22Rv1 (cell line): ENCODE results near the gene TERT.
"Not testable (repeated sequence)": the region's sequence is repeated elsewhere in the genome, so short reads cannot be mapped to it uniquely, and the experiment has no call there.

ENCODE experiments used
- H3K27ac ChIP-seq: fragments of 450-650 bp; 2 replicates; pipeline ENCODE4 v1.5.1; 2017
- ZFX ChIP-seq: fragments of 450-650 bp; IDR thresholded peaks from 2 replicates; pipeline ENCODE4 v1.6.1; 2017; ENCODE audit warnings: antibody characterized with exemption, borderline replicate concordance
- TF ChIP-seq, protein P1 (sequence below): fragments of 450-650 bp; IDR thresholded peaks from 2 replicates; pipeline ENCODE4 v1.5.1; 2017; ENCODE audit warnings: mild to moderate bottlenecking

The TERT gene

DNA sequence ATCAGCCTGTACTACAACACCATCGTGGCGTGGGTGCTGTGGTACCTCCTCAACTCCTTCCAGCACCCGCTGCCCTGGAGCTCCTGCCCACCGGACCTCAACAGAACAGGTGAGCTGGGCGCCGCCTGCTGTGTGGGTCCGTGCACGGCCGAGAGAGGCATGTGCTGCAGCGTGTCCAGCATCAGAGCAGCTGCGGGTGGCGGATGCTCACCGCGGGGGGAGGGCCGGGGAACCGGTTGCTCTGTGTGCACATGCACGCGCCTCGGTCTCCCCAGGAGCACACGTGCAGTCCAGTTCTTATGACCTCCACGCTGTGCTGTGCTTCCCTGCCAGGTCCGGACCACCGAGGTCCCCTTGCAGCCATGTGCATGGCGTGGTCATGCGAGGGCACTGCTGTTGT lies 62.1 kb downstream of the TERT start:
- TF ChIP-seq ZFX: no peak
- TF ChIP-seq, protein P1, sequence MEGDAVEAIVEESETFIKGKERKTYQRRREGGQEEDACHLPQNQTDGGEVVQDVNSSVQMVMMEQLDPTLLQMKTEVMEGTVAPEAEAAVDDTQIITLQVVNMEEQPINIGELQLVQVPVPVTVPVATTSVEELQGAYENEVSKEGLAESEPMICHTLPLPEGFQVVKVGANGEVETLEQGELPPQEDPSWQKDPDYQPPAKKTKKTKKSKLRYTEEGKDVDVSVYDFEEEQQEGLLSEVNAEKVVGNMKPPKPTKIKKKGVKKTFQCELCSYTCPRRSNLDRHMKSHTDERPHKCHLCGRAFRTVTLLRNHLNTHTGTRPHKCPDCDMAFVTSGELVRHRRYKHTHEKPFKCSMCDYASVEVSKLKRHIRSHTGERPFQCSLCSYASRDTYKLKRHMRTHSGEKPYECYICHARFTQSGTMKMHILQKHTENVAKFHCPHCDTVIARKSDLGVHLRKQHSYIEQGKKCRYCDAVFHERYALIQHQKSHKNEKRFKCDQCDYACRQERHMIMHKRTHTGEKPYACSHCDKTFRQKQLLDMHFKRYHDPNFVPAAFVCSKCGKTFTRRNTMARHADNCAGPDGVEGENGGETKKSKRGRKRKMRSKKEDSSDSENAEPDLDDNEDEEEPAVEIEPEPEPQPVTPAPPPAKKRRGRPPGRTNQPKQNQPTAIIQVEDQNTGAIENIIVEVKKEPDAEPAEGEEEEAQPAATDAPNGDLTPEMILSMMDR: peak; percentile 23
- no peak overlapping the region for H3K27ac ChIP-seq

DNA sequence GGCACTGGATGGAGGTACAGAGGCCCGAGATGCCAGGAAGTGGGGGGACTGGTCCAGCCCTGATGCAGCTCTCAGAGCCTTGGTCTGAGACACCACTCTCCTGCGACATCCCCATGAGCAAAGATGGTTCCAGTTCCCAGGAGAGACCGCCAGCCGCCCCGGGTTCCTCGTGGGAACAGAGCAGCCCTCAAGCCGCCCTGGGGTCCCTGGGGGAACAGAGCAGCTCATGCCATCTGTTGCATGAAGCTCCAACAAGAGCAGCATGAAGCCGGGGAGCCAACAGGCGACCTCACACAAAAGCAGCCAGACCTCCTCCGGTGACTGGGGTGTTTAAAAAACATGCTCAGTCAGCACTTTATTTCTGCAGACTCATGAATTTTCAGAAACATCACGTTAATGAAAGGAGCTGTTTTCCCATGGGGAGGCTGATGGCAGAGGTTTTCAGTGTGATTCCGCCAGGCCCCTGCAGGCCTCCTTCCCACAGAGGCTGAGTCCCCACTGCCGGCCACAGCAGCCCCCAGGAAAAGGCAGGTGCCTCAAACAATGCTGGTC lies 63.4 kb downstream of the TERT start:
- no peak overlapping the region for H3K27ac ChIP-seq
- TF ChIP-seq, protein P1: no peak
- no peak for TF ChIP-seq ZFX

DNA sequence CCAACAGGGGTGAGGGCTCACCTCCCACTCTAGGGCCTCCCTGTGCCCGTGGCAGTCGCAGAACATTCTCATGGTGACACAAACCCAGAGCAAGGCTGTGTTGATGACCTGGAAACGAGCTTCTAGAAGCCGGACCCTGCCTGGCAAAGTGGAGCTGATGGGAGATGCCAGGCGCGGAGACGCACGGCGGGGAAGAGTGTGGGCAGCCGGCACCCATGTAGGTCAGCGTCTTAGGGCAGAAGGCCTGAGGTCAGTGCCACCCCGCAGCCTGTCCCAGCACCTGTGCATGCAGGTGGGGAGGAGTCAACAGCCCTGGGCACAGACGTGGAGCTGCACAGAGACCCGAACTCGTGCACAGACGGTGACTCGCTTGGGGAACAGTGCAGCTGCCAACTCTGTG lies 64.3 kb downstream of the TERT start:
- no peak overlapping the region for H3K27ac ChIP-seq
- TF ChIP-seq ZFX: no peak
- TF ChIP-seq, protein P1: no peak

DNA sequence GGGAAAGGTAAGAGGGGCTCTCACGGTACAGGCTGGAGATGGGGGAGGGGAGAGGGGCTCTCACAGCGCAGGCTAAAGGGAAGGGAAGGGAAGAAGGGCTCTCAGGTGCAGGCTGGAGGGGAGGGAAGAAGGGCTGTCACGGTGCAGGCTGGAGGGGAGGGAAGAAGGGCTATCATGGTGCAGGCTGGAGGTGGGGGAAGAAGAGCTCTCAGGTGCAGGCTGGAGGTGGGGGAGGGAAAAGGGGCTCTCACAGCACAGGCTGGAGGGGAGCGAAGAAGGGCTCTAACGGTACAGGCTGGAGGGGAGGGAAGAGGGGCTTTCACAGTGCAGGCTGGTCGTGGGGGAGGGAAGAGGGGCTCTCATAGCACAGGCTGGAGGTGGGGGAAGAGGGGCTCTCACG lies 65.0 kb downstream of the TERT start:
- no peak overlapping the region for H3K27ac ChIP-seq
- TF ChIP-seq, protein P1: no peak
- no peak for TF ChIP-seq ZFX

DNA sequence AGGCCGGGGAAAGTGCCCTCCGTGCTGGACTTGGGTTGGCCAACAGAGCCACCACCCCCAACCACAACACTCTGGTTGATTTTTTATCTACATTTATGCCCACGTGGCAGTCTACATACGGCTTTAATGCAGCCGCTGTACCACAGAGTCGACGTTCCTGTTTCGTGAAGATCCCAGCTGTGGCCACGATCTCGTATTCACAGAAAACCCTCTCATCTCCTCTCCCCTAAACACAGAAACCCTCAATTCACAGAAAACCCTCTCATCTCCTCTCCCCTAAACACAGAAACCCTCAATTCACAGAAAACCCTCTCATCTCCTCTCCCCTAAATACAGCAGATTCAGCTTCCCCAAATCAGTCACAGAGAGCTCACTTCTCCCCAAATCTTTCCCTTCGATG lies 65.8 kb downstream of the TERT start:
- H3K27ac ChIP-seq: not testable (repeated sequence)

DNA sequence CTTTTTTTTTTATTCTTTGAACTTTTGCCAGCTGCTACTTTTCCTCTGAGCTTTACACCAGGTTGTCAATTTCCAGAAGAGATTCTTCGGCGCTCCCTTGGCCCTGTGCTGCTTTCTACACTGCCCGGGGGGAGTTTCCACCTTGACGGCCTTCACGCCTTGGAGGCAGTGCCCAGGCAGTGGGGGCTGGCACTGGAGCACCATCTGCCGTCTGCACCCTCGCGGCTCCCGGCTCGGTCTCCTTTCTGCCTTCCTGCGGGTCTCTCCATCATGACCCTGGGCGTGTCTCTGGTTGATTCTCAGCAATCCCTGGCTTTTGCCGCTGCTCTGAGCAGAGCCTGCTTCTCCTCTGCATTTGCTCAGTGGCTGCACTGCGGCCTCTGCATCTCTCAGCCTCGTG lies 66.7 kb downstream of the TERT start:
- TF ChIP-seq, protein P1: no peak
- no peak for TF ChIP-seq ZFX
- H3K27ac ChIP-seq: no peak overlapping the region

DNA sequence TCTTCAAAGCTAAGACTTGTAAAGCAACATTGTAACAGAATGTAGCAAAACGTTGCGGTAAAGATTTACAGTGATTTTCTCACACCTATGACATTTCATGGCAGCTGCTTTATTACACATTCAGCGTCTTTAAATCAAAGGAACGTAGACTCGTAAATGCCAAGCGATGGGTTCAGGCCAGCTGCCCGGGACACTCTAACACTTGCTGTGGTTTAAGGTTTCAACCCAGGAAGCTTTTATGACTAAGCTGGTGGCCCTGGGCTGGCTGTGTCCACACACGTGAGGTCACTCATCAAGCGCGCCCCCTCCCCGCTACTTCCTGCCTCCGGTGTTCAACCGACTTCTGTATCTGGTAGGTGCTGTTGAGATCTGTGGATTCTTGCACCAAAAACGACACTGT lies 67.2 kb downstream of the TERT start:
- TF ChIP-seq ZFX: no peak
- TF ChIP-seq, protein P1: no peak
- no peak overlapping the region for H3K27ac ChIP-seq
